ENCODE results near the gene B3GAT2.
"Not testable (repeated sequence)": the region's sequence is repeated elsewhere in the genome, so short reads cannot be mapped to it uniquely, and the experiment has no call there.

B3GAT2 gene

DNA sequence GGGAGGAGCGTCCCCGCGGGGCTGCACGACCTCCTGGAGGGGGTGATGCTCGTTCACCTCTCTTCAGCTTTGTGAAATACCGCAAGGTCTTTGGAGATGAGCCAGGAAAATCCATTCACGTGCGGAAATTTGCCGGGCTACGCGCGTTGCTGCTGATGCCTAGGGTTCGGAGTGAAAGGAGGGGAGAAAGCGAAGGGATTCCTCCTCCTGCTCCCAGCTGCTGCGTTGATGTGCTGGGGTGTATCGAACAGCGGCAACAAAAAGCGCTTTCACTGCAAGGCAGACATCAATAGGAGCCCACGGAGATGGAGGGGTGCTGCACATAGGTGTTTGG, 391 bp upstream of the B3GAT2 start:
- H3K27ac ChIP-seq (ENCODE audit: low read length): no peak overlapping the region
- H3K27me3 ChIP-seq (ENCODE audit: control insufficient read depth in 1 of 2, insufficient read depth in 2 of 2, low read length in 2 of 2): peaks cover 14 to 34% of the 10 kb centered on the region in 2 donors
- peak overlapping the region; percentile 66 to 74 for H3K4me3 ChIP-seq (ENCODE audit: low read length in 2 of 2)
- H3K9ac ChIP-seq (ENCODE audit: low read length in 2 of 2): no peak overlapping the region
- H3K9me3 ChIP-seq (ENCODE audit: control insufficient read depth in 2 of 2, low read length in 2 of 2): no peaks in the 10 kb centered on the region
- peaks cover 17% of the 10 kb centered on the region for H3K4me1 ChIP-seq (ENCODE audit: control insufficient read depth, insufficient read depth, low read length)
- H3K36me3 ChIP-seq (ENCODE audit: control insufficient read depth in 2 of 2, insufficient read depth in 2 of 2, low read length in 2 of 2): no peaks in the 10 kb centered on the region

DNA sequence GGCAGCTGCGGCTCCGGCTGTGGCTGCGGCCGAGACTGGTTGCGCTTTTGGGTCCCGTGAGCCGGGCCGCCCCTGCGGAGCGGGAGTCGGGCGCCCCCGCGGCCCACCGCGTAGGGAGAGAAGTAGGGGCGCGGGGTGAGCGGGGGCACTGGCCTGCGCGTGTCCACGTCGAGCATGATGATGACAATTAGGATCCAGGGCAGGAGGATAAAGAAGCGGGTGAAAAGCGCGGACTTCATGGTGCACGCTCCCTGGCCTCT, 739 bp downstream of the B3GAT2 start:
- Histone ChIP-seq H3K9me3 (ENCODE audit: control insufficient read depth in 2 of 2, low read length in 2 of 2) (no peaks in the 10 kb centered on the region), H3K9ac (ENCODE audit: low read length in 2 of 2) (no peak overlapping the region), H3K36me3 (ENCODE audit: control insufficient read depth in 2 of 2, insufficient read depth in 2 of 2, low read length in 2 of 2) (no peaks in the 10 kb centered on the region), H3K27me3 (ENCODE audit: control insufficient read depth in 1 of 2, insufficient read depth in 2 of 2, low read length in 2 of 2) (peaks cover 14 to 34% of the 10 kb centered on the region in 2 donors), H3K27ac (ENCODE audit: low read length) (no peak overlapping the region), H3K4me3 (ENCODE audit: low read length in 2 of 2) (peak overlapping the region; percentile 66 to 74), H3K4me1 (ENCODE audit: control insufficient read depth, insufficient read depth, low read length) (peaks cover 17% of the 10 kb centered on the region)

DNA sequence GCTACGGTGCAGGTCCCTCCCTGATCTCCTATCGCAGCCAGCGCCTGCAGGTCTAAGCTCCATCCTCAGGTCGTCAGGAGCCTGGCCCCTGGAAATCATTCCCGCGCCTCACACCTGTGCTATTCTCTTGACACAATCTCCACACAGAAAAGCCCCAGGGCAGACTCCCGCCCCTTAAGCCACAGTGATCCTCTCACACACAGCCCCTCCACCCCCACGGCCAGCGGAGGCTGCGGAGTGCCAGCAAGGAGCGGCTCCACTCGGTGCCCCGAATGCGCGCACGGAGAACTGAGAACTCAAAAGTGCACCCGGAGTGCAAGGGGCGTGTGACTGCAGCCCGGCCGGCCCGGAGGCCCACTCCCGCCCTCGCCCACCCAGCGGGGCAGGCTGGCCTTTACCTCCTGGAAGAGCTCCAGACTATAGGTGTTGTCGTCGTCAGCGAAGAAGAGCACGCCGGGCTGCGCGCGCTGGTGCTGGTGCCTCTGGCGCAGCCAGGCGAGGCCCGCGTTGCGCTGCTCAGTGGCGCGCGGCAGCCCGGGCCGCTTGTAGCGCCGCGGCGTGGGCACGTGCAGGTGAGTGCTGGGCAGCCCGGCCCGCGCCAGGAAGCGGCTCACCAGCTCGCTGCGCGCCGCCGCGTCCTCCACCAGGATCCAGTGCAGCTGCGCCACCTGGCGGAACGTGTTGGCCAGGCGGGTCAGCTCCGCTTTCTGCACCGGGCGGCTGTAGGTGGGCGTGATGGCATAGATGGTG, 1.2 kb downstream of the B3GAT2 start:
- H3K27me3 ChIP-seq (ENCODE audit: control insufficient read depth in 1 of 2, insufficient read depth in 2 of 2, low read length in 2 of 2): peaks cover 14 to 34% of the 10 kb centered on the region in 2 donors

DNA sequence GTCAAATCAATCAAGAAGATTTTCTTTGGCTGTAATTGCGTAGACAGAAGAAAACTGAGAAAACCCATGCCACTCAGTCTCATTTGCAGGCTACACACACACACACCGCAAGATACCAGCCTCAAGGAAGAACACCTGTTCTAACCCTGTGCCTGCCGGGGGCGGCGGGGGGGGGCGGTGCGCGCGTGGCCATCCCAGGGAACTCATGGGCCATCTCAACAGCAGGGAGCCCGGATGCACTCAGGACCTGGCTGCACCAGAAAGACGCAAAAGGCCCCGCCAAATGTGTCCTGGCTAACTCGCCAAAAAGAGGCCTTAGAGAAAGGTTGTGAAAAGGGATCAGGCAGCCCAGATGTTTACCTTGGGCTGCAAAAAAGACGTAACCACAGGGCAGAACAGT, 2.1 kb downstream of the B3GAT2 start:
- no peaks in the 10 kb centered on the region for H3K9me3 ChIP-seq (ENCODE audit: control insufficient read depth in 2 of 2, low read length in 2 of 2)
- H3K27ac ChIP-seq (ENCODE audit: low read length): no peak overlapping the region
- no peak overlapping the region for H3K4me3 ChIP-seq (ENCODE audit: low read length in 2 of 2)
- H3K9ac ChIP-seq (ENCODE audit: low read length in 2 of 2): no peak overlapping the region
- peaks cover 17% of the 10 kb centered on the region for H3K4me1 ChIP-seq (ENCODE audit: control insufficient read depth, insufficient read depth, low read length)
- H3K36me3 ChIP-seq (ENCODE audit: control insufficient read depth in 2 of 2, insufficient read depth in 2 of 2, low read length in 2 of 2): no peaks in the 10 kb centered on the region
- H3K27me3 ChIP-seq (ENCODE audit: control insufficient read depth in 1 of 2, insufficient read depth in 2 of 2, low read length in 2 of 2): peaks cover 14 to 34% of the 10 kb centered on the region in 2 donors

More for the DNA sequence above, 1.2 kb downstream of the B3GAT2 start:
- H3K9ac ChIP-seq (ENCODE audit: low read length in 2 of 2): no peak overlapping the region
- no peaks in the 10 kb centered on the region for H3K9me3 ChIP-seq (ENCODE audit: control insufficient read depth in 2 of 2, low read length in 2 of 2)
- peak overlapping the region; percentile 66 to 74 for H3K4me3 ChIP-seq (ENCODE audit: low read length in 2 of 2)
- no peaks in the 10 kb centered on the region for H3K36me3 ChIP-seq (ENCODE audit: control insufficient read depth in 2 of 2, insufficient read depth in 2 of 2, low read length in 2 of 2)
- no peak overlapping the region for H3K27ac ChIP-seq (ENCODE audit: low read length)
- peaks cover 17% of the 10 kb centered on the region for H3K4me1 ChIP-seq (ENCODE audit: control insufficient read depth, insufficient read depth, low read length)

DNA sequence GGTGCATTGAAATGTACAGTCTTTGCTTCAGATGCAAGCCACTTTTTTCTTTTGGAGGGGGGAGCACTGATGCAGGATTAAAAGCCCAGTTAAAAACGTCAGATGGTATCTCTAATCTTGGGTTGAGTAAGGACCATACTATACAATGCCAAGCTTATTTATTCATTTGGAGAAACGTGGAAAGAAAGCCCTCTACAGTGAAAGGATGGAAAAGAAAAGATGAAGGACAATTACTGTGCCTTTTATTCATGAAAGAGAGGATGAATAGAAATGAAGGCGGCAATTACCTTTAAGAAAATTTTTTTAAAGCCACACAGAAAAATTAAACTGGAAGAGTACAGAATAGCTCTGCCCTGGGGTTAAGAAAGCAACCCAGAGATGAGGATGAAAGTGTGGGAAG, 2.7 kb downstream of the B3GAT2 start:
- Histone ChIP-seq H3K36me3 (ENCODE audit: control insufficient read depth in 2 of 2, insufficient read depth in 2 of 2, low read length in 2 of 2) (no peaks in the 10 kb centered on the region), H3K4me1 (ENCODE audit: control insufficient read depth, insufficient read depth, low read length) (peaks cover 17% of the 10 kb centered on the region), H3K27me3 (ENCODE audit: control insufficient read depth in 1 of 2, insufficient read depth in 2 of 2, low read length in 2 of 2) (peaks cover 14 to 34% of the 10 kb centered on the region in 2 donors), H3K4me3 (ENCODE audit: low read length in 2 of 2) (no peak overlapping the region), H3K9ac (ENCODE audit: low read length in 2 of 2) (no peak overlapping the region), H3K9me3 (ENCODE audit: control insufficient read depth in 2 of 2, low read length in 2 of 2) (no peaks in the 10 kb centered on the region), H3K27ac (ENCODE audit: low read length) (no peak overlapping the region)

DNA sequence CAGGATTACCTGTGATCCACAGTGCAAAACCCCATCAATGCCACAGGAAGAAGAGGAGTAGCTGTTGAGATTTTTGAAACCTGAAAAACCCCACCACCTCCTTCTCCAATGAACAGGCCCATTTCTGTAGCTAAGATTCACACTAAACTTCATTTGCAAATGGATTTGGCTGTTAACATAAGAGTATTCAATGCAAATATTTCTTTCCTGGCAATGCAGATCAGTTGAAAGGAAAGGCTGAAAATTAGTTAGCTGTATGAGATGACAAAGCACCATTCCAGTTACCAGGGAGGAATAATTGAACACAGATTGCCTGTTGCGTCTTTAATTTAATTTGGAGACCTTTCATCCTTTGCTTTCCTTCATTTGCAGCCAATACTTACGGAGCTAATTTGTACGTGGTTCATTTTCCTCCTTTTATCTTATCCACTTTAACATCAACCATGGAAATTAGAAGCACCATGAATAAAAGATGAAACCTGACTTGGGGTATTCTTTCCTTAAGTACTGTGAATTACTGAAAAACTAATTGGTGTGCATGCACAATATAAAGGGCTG, 4.2 kb downstream of the B3GAT2 start:
- Histone ChIP-seq H3K4me1 (ENCODE audit: control insufficient read depth, insufficient read depth, low read length) (peaks cover 17% of the 10 kb centered on the region), H3K4me3 (ENCODE audit: low read length in 2 of 2) (no peak overlapping the region), H3K27me3 (ENCODE audit: control insufficient read depth in 1 of 2, insufficient read depth in 2 of 2, low read length in 2 of 2) (peaks cover 14 to 33% of the 10 kb centered on the region in 2 donors), H3K9me3 (ENCODE audit: control insufficient read depth in 2 of 2, low read length in 2 of 2) (no peaks in the 10 kb centered on the region), H3K27ac (ENCODE audit: low read length) (no peak overlapping the region), H3K36me3 (ENCODE audit: control insufficient read depth in 2 of 2, insufficient read depth in 2 of 2, low read length in 2 of 2) (no peaks in the 10 kb centered on the region), H3K9ac (ENCODE audit: low read length in 2 of 2) (no peak overlapping the region)

DNA sequence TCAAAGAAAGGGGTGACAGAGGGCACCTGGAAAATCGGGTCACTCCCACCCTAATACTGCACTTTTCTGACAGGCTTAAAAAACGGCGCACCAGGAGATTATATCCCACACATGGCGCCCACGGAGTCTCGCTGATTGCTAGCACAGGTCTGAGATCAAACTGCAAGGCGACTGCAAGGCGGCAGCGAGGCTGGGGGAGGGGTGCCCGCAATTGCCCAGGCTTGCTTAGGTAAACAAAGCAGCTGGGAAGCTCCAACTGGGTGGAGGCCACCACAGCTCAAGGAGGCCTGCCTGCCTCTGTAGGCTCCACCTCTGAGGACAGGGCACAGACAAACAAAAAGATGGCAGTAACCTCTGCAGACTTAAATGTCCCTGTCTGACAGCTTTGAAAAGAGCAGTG, 12.5 kb downstream of the B3GAT2 start:
- H3K27me3 ChIP-seq (ENCODE audit: control insufficient read depth in 1 of 2, insufficient read depth in 2 of 2, low read length in 2 of 2); H3K4me1 ChIP-seq (ENCODE audit: control insufficient read depth, insufficient read depth, low read length); H3K4me3 ChIP-seq (ENCODE audit: low read length in 2 of 2); H3K9me3 ChIP-seq (ENCODE audit: control insufficient read depth in 2 of 2, low read length in 2 of 2); H3K36me3 ChIP-seq (ENCODE audit: control insufficient read depth in 2 of 2, insufficient read depth in 2 of 2, low read length in 2 of 2); H3K9ac ChIP-seq (ENCODE audit: low read length in 2 of 2); H3K27ac ChIP-seq (ENCODE audit: low read length): not testable (repeated sequence)

DNA sequence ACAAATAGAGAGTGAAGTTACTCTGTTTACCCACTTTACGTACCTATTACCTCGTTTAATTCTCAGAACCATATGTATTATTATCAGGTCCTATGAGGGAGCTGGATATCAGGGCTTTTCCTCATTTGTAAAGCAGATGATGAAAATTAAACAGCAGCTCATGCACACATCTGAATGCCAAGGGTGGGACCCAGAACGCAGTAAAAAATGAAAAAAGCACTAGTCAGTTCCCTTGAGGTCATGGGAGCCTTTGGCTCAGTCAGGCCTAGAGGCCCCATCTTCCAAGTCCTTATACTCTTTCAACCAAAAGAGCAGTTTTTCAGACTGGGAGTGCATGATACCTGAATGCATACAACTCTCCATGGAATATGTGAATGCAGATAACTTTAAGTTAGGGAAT, 23.0 kb downstream of the B3GAT2 start:
- Histone ChIP-seq H3K4me1 (ENCODE audit: control insufficient read depth, insufficient read depth, low read length) (no peaks in the 10 kb centered on the region), H3K9me3 (ENCODE audit: control insufficient read depth in 2 of 2, low read length in 2 of 2) (no peaks in the 10 kb centered on the region), H3K9ac (ENCODE audit: low read length in 2 of 2) (no peak overlapping the region), H3K4me3 (ENCODE audit: low read length in 2 of 2) (no peak overlapping the region), H3K36me3 (ENCODE audit: control insufficient read depth in 2 of 2, insufficient read depth in 2 of 2, low read length in 2 of 2) (no peaks in the 10 kb centered on the region), H3K27me3 (ENCODE audit: control insufficient read depth in 1 of 2, insufficient read depth in 2 of 2, low read length in 2 of 2) (no peaks in the 10 kb centered on the region), H3K27ac (ENCODE audit: low read length) (no peak overlapping the region)

DNA sequence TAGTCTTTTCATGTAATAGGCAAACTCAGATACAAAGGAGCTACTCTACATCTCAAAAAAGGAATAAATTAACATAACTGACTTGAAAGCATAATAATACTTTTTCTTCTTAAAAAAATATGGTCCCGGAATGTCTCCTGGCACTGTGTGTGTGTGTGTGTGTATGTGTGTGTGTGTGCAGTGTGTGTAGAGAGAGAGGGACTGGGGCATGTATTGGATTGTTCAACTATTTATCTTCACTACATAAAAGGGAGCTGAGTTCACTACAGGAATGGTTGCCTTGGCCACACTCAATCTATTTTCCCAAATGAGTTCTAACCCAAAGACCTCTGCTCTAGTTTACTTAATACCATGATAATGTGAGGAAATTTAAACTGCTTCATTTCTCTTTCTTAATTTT, 51.1 kb downstream of the B3GAT2 start:
- H3K4me3 ChIP-seq (ENCODE audit: low read length in 2 of 2): no peak overlapping the region
- no peak overlapping the region for H3K27ac ChIP-seq (ENCODE audit: low read length)
- H3K4me1 ChIP-seq (ENCODE audit: control insufficient read depth, insufficient read depth, low read length): no peaks in the 10 kb centered on the region
- H3K9ac ChIP-seq (ENCODE audit: low read length in 2 of 2): no peak overlapping the region
- H3K27me3 ChIP-seq (ENCODE audit: control insufficient read depth in 1 of 2, insufficient read depth in 2 of 2, low read length in 2 of 2): no peaks in the 10 kb centered on the region
- no peaks in the 10 kb centered on the region for H3K36me3 ChIP-seq (ENCODE audit: control insufficient read depth in 2 of 2, insufficient read depth in 2 of 2, low read length in 2 of 2)
- H3K9me3 ChIP-seq (ENCODE audit: control insufficient read depth in 2 of 2, low read length in 2 of 2): no peaks in the 10 kb centered on the region

DNA sequence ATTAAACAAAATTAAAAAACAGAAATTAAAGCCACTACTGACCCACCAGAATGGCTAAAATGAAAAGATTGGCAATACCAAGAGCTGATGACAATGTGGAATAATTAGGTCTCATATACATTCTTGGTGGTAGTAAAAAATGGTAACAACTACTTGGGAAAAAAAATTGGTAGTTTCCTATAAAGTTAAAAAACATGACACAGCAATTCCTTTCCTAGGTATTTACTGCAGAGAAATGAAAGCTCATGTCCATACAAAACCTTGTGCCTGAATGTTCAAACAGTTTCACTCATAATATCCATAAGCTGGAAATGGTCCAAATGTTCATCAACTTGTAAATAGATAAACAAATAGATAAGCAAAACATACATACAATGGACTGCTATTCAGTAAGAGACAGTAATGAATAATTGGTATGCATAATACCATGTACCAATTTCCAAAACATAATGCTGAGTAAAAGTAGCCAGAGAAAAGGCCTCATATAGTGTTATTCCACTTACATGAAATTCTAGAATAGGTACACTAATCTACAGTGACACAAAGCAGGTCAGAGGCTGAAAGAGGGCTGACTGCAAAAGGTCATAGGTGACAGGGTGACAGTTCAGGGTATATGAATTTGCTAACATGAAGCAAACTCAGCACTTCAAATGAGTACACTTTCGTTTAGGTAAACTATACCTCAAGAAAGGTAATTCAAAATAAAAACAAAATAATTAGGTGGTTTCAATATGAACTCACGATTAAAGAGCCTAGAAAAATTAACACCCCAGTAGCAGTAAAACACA, 53.0 kb downstream of the B3GAT2 start:
- no peak overlapping the region for H3K27ac ChIP-seq (ENCODE audit: low read length)
- H3K4me3 ChIP-seq (ENCODE audit: low read length in 2 of 2): no peak overlapping the region
- H3K36me3 ChIP-seq (ENCODE audit: control insufficient read depth in 2 of 2, insufficient read depth in 2 of 2, low read length in 2 of 2): no peaks in the 10 kb centered on the region
- H3K27me3 ChIP-seq (ENCODE audit: control insufficient read depth in 1 of 2, insufficient read depth in 2 of 2, low read length in 2 of 2): no peaks in the 10 kb centered on the region
- no peak overlapping the region for H3K9ac ChIP-seq (ENCODE audit: low read length in 2 of 2)
- H3K9me3 ChIP-seq (ENCODE audit: control insufficient read depth in 2 of 2, low read length in 2 of 2): no peaks in the 10 kb centered on the region
- no peaks in the 10 kb centered on the region for H3K4me1 ChIP-seq (ENCODE audit: control insufficient read depth, insufficient read depth, low read length)

DNA sequence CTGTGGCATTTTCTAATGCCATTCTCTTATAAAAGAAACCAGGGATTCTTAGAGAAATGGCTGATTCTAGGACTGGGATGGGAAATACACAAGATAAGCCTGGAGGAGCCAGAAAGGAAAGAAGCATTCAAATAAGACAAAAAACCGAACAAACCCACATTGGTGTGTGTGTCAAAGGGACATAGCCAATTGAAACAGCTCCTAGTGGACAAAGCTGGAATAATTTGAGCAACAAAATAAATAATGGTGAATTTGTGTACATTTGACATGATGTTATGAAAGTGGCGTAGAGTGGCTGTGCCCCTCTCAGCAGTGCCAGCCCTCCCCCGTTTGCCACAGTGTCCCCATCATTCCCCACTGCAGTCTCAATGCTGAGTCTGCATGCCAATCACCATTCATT, 55.5 kb downstream of the B3GAT2 start:
- Histone ChIP-seq H3K9ac (ENCODE audit: low read length in 2 of 2) (no peak overlapping the region), H3K4me3 (ENCODE audit: low read length in 2 of 2) (no peak overlapping the region)

More for the DNA sequence above, 55.5 kb downstream of the B3GAT2 start:
- Histone ChIP-seq H3K27me3 (ENCODE audit: control insufficient read depth in 1 of 2, insufficient read depth in 2 of 2, low read length in 2 of 2) (no peaks in the 10 kb centered on the region), H3K36me3 (ENCODE audit: control insufficient read depth in 2 of 2, insufficient read depth in 2 of 2, low read length in 2 of 2) (no peaks in the 10 kb centered on the region), H3K4me1 (ENCODE audit: control insufficient read depth, insufficient read depth, low read length) (no peaks in the 10 kb centered on the region), H3K9me3 (ENCODE audit: control insufficient read depth in 2 of 2, low read length in 2 of 2) (no peaks in the 10 kb centered on the region), H3K27ac (ENCODE audit: low read length) (no peak overlapping the region)

Measured in stomach smooth muscle (tissue), 2 donors.